Retinal pigment epithelial cell (primary cell): ENCODE results near the gene ACAA2.
A peak's percentile ranks its signal among the peaks of the same experiment; 100 is the strongest.
"Not testable (repeated sequence)": the region's sequence is repeated elsewhere in the genome, so short reads cannot be mapped to it uniquely, and the experiment has no call there.

Experiments used
- DNase-seq: peaks from one replicate; pipeline ENCODE4 v3.0.0-alpha.2; 2010; ENCODE audit warnings: low read depth
- H3K4me3 ChIP-seq: 2 replicates; pipeline ENCODE4 v1.5.1; 2011; ENCODE audit warnings: mild to moderate bottlenecking, low read length, control low read depth, moderate library complexity
- TF ChIP-seq, protein P1 (sequence below): conservative IDR thresholded peaks from 2 replicates; pipeline ENCODE4 v1.5.1; 2011; ENCODE audit warnings: low read depth, low read length, control low read depth, inconsistent platforms

The ACAA2 gene

GRCh38 chr18:49812286-49813068 is 856 bp downstream of the ACAA2 start:
- TF ChIP-seq, protein P1, sequence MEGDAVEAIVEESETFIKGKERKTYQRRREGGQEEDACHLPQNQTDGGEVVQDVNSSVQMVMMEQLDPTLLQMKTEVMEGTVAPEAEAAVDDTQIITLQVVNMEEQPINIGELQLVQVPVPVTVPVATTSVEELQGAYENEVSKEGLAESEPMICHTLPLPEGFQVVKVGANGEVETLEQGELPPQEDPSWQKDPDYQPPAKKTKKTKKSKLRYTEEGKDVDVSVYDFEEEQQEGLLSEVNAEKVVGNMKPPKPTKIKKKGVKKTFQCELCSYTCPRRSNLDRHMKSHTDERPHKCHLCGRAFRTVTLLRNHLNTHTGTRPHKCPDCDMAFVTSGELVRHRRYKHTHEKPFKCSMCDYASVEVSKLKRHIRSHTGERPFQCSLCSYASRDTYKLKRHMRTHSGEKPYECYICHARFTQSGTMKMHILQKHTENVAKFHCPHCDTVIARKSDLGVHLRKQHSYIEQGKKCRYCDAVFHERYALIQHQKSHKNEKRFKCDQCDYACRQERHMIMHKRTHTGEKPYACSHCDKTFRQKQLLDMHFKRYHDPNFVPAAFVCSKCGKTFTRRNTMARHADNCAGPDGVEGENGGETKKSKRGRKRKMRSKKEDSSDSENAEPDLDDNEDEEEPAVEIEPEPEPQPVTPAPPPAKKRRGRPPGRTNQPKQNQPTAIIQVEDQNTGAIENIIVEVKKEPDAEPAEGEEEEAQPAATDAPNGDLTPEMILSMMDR, result no peak
- peak overlapping the region; percentile 80 for H3K4me3 ChIP-seq
- DNase-seq, result no peak

DNA sequence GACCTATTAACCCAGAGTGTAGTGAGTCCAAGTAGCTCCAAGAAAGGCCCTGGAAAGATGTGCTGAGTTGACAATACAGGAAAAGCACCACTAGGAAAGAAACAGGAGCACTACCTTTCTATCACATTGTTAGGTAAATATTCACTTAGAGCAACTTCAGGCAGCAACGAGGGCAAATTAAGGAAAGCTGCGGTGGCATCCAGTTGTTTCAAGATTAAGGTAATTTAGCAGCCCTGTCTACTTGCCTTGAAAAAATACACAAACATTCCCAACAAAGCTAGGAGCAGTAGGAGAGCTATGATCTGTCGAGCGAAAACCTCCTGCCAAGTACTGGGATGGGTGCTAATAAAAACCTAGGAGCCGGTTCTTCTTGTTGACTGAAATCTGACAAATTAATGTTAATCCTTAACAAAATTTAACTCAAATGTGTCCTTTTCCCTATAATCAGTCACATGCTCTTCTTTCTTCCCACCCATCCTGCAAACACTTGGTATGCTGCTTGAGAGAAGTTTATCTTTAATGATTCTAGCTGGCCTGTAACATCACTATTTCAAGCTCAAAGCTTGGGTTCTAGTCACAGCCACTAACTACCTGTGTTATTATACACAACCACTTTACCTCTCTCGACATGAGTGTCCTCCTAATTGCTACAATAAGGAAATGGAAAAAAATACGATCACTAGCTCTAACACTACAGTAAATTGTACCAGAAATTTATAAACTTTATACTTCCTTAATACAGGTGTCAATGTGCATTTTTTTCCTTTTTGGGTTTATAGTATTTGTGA is 2.0 kb downstream of the ACAA2 start:
- TF ChIP-seq, protein P1, result no peak
- no peak for DNase-seq
- H3K4me3 ChIP-seq, result no peak overlapping the region

- DNase-seq, H3K4me3 ChIP-seq: not testable (repeated sequence)
These were observed 4.7 kb downstream of the ACAA2 start for GRCh38 chr18:49808553-49809191.

- TF ChIP-seq, protein P1, result no peak
- no peak overlapping the region for H3K4me3 ChIP-seq
- DNase-seq, result no peak
These were observed 9.2 kb downstream of the ACAA2 start for GRCh38 chr18:49804096-49804495.

- H3K4me3 ChIP-seq, result no peak overlapping the region
- DNase-seq, result no peak
- TF ChIP-seq, protein P1, result no peak
These were observed 10.7 kb downstream of the ACAA2 start for GRCh38 chr18:49802623-49803022.

GRCh38 chr18:49800491-49800890 is 12.8 kb downstream of the ACAA2 start:
- not testable (repeated sequence) for H3K4me3 ChIP-seq, DNase-seq

- DNase-seq, H3K4me3 ChIP-seq: not testable (repeated sequence)
These were observed 13.5 kb downstream of the ACAA2 start for GRCh38 chr18:49799806-49800205.

- no peak for DNase-seq
- no peak overlapping the region for H3K4me3 ChIP-seq
- TF ChIP-seq, protein P1, result no peak
These were observed 15.3 kb downstream of the ACAA2 start for GRCh38 chr18:49798001-49798400.
